Measurements from ENCODE around the gene PHACTR4.

DNA sequence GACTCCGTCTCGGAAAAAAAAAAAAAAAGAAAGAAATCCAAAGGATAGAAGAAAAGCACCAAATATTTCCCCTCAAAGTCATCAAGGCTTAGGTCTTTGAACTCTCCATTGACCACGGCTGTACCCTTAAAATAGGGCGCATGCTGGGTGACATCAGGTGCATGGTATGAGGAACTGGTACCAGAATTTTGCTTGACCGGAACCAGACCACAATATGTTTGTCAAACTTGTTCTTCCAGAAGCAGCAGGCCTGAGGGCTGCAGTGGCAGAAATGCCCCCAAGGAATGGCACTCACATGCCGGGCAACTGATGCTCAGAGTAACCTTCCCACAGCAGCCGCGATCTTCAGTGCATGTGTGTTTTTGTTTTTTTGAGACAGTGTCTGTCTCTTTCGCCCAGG lies 157.3 kb downstream of the PHACTR4 start:
- TF ChIP-seq, protein P1, sequence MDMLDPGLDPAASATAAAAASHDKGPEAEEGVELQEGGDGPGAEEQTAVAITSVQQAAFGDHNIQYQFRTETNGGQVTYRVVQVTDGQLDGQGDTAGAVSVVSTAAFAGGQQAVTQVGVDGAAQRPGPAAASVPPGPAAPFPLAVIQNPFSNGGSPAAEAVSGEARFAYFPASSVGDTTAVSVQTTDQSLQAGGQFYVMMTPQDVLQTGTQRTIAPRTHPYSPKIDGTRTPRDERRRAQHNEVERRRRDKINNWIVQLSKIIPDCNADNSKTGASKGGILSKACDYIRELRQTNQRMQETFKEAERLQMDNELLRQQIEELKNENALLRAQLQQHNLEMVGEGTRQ (IDR thresholded peaks at IDR 0.05; ENCODE audit: low read length), result no peak
- TF ChIP-seq, protein P2, sequence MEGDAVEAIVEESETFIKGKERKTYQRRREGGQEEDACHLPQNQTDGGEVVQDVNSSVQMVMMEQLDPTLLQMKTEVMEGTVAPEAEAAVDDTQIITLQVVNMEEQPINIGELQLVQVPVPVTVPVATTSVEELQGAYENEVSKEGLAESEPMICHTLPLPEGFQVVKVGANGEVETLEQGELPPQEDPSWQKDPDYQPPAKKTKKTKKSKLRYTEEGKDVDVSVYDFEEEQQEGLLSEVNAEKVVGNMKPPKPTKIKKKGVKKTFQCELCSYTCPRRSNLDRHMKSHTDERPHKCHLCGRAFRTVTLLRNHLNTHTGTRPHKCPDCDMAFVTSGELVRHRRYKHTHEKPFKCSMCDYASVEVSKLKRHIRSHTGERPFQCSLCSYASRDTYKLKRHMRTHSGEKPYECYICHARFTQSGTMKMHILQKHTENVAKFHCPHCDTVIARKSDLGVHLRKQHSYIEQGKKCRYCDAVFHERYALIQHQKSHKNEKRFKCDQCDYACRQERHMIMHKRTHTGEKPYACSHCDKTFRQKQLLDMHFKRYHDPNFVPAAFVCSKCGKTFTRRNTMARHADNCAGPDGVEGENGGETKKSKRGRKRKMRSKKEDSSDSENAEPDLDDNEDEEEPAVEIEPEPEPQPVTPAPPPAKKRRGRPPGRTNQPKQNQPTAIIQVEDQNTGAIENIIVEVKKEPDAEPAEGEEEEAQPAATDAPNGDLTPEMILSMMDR (IDR thresholded peaks at IDR 0.05; ENCODE audit: control extremely low read depth in 1 of 3, insufficient read depth in 1 of 3, low read depth in 1 of 3, low read length in 3 of 3), result no peak
- TF ChIP-seq FOSL1 (IDR thresholded peaks at IDR 0.05; ENCODE audit: insufficient read depth, low read depth, low read length), result no peak
- no peak for TF ChIP-seq POLR2A (IDR thresholded peaks at IDR 0.05; ENCODE audit: control extremely low read depth in 1 of 2, low read depth in 2 of 2, low read length in 2 of 2)
- TF ChIP-seq CBX5 (IDR thresholded peaks at IDR 0.05; ENCODE audit: low read depth, low read length), result no peak
- TF ChIP-seq POLR2AphosphoS5 (IDR thresholded peaks at IDR 0.05; ENCODE audit: low read depth, low read length), result no peak
- TF ChIP-seq SIX5 (IDR thresholded peaks at IDR 0.05; ENCODE audit: low read depth, low read length), result no peak
- no peak for TF ChIP-seq EZH2 (IDR thresholded peaks at IDR 0.05; ENCODE audit: low read depth, low read length, severe bottlenecking)
- TF ChIP-seq, protein P3, sequence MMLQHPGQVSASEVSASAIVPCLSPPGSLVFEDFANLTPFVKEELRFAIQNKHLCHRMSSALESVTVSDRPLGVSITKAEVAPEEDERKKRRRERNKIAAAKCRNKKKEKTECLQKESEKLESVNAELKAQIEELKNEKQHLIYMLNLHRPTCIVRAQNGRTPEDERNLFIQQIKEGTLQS (IDR thresholded peaks at IDR 0.05; ENCODE audit: insufficient read depth, low read depth, low read length), result no peak
- no peak for TF ChIP-seq PHF8 (conservative IDR thresholded peaks at IDR 0.05; ENCODE audit: low read depth, low read length)
- no peak for TF ChIP-seq SP1 (IDR thresholded peaks at IDR 0.05; ENCODE audit: low read depth, low read length)
- TF ChIP-seq CHD2 (IDR thresholded peaks at IDR 0.05; ENCODE audit: low read length), result no peak
- no peak for TF ChIP-seq CEBPB (IDR thresholded peaks at IDR 0.05; ENCODE audit: low read depth, low read length)
- TF ChIP-seq JUN (IDR thresholded peaks at IDR 0.05; ENCODE audit: low read depth, low read length), result no peak

Data from H1 (cell line).